Midbrain (tissue), 1 donor: Measurements from ENCODE around the gene PCDH11Y.
"Not testable (repeated sequence)": the region's sequence is repeated elsewhere in the genome, so short reads cannot be mapped to it uniquely, and the experiment has no call there.

Experiments
- DNase-seq: peaks from one replicate; lab custom pipeline; 2025; lab: John Stamatoyannopoulos, UW

PCDH11Y gene, protein sequence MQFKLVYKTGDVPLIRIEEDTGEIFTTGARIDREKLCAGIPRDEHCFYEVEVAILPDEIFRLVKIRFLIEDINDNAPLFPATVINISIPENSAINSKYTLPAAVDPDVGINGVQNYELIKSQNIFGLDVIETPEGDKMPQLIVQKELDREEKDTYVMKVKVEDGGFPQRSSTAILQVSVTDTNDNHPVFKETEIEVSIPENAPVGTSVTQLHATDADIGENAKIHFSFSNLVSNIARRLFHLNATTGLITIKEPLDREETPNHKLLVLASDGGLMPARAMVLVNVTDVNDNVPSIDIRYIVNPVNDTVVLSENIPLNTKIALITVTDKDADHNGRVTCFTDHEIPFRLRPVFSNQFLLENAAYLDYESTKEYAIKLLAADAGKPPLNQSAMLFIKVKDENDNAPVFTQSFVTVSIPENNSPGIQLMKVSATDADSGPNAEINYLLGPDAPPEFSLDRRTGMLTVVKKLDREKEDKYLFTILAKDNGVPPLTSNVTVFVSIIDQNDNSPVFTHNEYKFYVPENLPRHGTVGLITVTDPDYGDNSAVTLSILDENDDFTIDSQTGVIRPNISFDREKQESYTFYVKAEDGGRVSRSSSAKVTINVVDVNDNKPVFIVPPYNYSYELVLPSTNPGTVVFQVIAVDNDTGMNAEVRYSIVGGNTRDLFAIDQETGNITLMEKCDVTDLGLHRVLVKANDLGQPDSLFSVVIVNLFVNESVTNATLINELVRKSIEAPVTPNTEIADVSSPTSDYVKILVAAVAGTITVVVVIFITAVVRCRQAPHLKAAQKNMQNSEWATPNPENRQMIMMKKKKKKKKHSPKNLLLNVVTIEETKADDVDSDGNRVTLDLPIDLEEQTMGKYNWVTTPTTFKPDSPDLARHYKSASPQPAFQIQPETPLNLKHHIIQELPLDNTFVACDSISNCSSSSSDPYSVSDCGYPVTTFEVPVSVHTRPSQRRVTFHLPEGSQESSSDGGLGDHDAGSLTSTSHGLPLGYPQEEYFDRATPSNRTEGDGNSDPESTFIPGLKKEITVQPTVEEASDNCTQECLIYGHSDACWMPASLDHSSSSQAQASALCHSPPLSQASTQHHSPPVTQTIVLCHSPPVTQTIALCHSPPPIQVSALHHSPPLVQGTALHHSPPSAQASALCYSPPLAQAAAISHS (N-terminal part only)

GRCh38 chrY:5000057-5000456, at the start of gene PCDH11Y:
Gene PCDH11Y (plus strand): TSS chrY:5000296. CDS start chrY:5057100, 56,804 bp downstream.
- not testable (repeated sequence) for DNase-seq

DNA sequence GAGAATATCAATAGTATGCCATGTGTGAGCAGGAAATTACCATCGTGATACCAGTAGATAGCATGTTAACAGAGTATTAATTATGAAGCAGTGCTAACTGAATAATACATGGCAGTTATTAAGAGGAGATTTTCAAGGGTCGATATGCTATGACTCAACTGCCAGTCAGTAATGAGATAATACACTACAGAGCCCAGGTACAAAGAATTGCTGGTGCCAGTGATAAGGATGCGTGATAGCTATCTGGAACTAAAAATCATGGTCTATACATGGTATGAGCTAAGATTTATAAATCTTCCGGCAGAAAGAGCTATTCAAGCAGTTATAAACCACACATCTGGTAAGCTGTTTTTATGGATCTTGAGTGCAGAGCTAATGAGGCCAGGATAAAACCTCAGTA, 32.2 kb upstream of the PCDH11Y start:
- DNase-seq: not testable (repeated sequence)

DNA sequence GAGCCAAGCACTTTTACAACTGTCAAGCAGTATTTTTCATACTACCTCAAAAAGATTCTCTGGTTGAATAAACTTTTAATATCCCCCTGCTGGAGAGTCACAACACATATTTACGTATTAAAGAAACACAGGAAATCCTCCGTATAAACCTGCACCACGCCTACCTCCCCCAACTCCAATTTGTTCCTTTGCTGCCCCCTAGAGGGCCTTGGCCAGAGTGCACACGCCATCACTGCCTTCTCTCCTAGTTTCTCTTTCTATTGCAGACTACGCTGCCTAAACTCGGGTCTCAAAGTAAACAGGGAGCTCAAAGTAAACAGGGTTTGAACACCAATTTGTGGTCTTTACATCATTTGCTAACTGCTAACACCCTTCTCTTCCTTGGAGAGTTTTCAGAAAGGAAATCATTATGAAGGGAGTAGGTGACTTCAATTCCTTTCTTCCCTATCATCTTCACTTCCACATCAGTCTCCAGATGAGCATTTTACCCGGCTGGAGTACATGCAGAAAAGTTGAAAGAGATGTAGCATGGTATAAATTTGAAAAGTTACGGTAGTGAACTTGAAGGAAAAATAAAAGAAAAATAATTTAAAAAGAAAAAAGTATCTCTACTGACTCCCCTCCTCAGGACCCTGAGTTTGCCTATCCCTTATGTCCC, 8.2 kb upstream of the PCDH11Y start:
- DNase-seq: not testable (repeated sequence)

- DNase-seq: not testable (repeated sequence)
These were observed 5.2 kb upstream of the PCDH11Y start for GRCh38 chrY:4994892-4995291.

DNA sequence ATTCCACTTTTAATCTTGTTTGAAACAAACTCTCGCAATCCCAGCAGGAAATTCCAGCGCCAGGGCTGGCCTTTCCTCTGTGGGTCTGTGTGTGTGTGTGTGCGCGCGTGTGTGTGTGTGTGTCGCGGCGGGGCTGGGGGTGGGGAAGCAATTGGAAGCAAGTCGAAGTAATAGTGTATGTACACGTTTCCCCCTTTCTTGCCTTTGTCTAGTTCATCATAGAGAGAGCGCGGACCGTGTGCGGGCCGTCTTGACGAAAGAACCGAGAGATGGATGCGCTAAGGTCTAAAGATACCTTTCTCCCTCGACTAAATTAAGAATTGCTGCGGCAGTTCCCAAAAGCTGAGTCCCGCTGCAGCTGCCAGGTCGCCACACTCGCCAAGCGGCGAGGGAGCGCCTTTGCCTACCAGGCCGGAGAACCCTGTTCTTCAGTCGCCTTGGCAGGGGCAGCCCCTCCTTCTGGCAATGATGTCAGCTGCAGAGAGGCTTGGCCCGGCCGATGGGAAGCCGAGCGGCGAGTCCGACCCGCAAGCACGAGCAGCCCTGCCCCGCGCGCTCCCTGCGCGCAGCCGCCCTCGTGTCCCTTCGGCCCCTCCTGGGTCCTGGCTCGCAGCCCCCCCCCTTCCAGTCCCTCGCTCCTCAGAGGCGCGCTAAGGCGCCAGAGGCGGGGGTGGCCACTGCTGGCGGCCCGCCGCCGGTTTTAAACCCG, 2.5 kb downstream of the PCDH11Y start:
- DNase-seq: not testable (repeated sequence)

DNA sequence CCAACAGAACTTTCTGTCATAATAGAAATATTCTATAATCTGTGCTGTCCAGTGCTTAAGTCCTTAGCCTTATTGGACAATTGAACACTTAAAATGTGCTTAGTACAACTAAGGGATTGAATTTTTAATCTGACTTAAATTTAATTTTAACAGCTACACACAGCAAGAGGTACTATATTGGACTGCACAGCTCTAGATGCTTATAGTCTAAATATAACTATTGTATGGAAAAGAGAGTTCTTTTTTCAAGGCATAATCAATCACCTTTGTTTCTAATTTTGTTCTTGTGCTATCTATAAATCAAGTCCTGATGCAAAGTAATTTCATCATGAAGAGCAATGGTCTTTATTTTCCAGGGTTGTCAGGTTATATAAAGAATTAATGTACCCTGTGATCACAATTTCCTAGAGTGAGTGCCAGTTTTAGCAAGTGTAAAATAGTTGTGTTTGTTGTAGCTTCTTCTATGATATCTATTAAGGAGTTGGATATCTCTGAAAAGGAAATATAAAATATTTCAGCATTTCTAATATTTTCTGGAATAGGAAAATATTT, 39.0 kb downstream of the PCDH11Y start:
- DNase-seq: not testable (repeated sequence)

DNA sequence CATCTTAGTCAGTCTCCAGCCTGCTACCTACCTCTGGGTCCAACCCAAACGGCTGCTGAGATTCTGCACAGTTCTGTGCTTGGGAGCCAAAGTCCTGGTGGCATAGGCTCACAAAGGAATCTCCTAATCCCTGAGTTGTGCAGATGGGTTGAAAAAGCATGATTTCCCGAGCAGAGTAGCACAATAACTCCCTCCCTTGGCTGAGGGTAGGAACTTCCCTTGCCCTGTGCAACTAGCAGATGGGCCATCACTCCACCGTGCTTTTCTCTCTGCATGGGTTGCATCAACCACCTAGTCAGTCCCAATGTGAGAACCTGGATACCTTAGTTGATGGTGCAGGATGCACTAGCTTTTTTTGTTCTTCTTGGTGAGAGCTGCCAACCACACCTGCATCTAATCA, 82.9 kb downstream of the PCDH11Y start:
- not testable (repeated sequence) for DNase-seq

DNA sequence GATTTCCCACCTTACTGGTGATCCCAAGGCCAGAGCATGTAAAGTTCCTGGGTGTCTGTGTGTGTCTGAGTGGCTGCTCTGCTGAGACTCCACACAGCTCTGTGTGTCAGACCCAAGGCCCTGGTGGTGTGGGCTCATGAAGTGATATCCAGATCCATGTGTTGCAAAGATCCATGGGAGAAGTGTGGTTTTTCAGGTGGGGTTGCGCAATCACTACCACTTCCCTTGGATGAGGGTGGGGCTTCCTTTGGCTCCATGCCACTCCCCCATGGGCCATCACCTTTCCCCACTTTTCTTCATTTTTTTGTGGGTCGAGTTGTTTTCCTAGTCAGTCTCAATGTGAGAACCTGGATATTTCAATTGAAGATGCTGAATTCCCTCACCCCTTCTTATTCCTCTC, 182.9 kb downstream of the PCDH11Y start:
- not testable (repeated sequence) for DNase-seq

GRCh38 chrY:5215116-5215515, 215.0 kb downstream of the PCDH11Y start:
- DNase-seq: not testable (repeated sequence)

DNA sequence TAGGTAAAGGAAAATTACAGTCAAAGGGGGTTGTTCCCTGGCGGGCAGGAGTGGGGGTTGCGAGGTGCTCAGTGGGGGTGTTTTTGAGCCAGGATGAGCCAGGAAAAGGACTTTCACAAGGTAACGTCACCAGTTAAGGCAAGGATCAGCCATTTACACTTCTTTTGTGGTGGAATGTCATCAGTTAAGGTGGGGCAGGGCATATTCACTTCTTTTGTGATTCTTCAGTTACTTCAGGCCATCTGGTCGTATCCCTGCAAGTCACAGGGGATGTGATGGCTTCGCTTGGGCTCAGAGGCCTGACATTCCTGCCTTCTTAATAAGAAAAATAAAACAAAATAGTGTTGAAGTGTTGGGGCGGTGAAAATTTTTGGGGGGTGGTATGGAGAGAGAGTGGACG, 324.8 kb downstream of the PCDH11Y start:
- DNase-seq: not testable (repeated sequence)

DNA sequence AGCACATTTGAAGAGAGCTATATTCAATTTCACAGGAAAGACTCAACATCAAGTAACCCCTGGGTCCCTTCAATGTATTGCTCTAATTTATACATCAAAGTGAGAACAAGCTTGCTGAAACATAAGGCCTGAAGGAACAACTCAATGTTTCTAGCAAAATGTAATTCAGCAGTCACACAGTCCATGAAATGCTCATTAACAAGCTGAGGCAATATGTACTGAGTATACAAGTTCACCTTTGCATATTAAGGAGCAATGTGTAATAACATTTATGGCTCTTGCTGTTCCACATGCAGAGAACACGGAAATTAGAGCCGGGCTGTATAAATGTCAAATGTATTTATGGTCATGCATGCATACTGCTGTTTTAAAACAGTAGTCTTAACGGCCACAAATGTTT, 342.1 kb downstream of the PCDH11Y start:
- DNase-seq: not testable (repeated sequence)

DNA sequence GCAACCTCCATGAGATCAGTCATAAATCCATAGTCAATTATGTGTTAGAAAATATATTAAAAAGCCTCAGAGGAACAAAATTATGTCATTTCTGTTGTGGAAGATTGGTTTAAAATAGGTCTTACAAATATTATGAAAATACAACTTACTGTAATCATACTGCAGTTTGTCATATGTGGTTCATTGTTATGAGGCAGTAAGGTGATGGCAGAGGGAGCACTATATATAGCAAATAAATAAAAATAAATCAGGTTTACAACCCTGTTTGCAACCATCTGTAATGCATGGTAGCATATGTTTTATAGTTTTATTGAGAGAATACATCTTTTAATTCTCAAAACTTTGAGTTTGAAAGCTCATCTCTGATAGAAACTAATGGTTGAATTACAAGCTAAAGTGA, 543.6 kb downstream of the PCDH11Y start:
- DNase-seq: not testable (repeated sequence)

- not testable (repeated sequence) for DNase-seq
These were observed 638.5 kb downstream of the PCDH11Y start for GRCh38 chrY:5638589-5638988.

GRCh38 chrY:5679265-5679664, 679.2 kb downstream of the PCDH11Y start:
- not testable (repeated sequence) for DNase-seq

DNA sequence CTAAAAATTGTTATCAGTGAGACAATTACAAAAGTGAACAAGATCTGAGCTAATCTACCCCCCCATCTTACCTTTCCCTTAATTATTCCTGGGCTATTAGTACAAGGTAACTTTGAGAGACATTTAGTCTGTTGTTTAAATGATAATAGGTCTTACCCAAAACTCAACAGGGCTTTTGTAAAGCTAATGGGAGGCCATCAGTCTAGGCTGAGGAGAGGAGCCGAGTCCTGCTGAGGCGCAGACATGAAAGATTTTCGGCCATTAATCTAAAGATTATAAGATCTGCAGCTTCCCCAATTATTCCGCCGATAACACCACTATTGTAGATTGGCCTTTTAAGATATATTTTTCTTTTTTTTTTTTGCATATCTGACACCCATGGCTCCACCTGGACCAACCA, 708.6 kb downstream of the PCDH11Y start:
- DNase-seq: not testable (repeated sequence)

- DNase-seq: not testable (repeated sequence)
These were observed 709.8 kb downstream of the PCDH11Y start for GRCh38 chrY:5709788-5710381.

DNA sequence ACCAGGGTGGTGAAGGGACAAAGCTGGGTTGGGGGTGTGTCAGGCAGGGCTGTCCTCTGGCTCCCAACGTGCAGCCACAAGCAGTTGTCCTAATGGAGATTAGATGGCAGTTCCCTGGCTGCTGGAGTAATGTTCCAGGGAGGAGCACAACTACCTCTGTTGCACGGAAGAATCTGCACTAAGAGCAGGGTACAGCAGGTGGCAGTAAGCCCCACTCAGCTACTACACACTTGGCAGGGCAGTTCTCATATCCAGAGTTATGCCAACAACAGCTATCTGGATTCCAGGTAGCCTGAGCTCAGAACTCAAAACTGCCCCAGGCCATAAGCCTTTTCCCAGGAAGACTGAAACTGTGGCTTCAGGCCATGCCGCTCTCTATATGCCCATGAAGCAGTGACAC, 761.3 kb downstream of the PCDH11Y start:
- DNase-seq: not testable (repeated sequence)

- DNase-seq: not testable (repeated sequence)
These were observed 776.4 kb downstream of the PCDH11Y start for GRCh38 chrY:5776485-5776884.
